Measurements from ENCODE around the gene SLC27A3. TPM values are rescaled to one million over a fixed set of nuclear protein-coding genes. Genes with fewer than 3 reads are reported as not detected.

Gene SLC27A3
- total RNA-seq, 2 experiments from 2014 or later = 3.8 to 4.4 TPM

GRCh38 chr1:153798468-153798780 lies 23.2 kb downstream of the SLC27A3 start:
- H3K4me1 ChIP-seq (ENCODE audit: insufficient read depth, low read length) = peaks cover 13% of the 10 kb centered on the region
- TF ChIP-seq, protein P1, sequence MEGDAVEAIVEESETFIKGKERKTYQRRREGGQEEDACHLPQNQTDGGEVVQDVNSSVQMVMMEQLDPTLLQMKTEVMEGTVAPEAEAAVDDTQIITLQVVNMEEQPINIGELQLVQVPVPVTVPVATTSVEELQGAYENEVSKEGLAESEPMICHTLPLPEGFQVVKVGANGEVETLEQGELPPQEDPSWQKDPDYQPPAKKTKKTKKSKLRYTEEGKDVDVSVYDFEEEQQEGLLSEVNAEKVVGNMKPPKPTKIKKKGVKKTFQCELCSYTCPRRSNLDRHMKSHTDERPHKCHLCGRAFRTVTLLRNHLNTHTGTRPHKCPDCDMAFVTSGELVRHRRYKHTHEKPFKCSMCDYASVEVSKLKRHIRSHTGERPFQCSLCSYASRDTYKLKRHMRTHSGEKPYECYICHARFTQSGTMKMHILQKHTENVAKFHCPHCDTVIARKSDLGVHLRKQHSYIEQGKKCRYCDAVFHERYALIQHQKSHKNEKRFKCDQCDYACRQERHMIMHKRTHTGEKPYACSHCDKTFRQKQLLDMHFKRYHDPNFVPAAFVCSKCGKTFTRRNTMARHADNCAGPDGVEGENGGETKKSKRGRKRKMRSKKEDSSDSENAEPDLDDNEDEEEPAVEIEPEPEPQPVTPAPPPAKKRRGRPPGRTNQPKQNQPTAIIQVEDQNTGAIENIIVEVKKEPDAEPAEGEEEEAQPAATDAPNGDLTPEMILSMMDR (IDR thresholded peaks at IDR 0.05) = no peak
- Mint-ChIP-seq H3K27ac (peak overlapping the region; percentile 16), H3K36me3 (ENCODE audit: low read depth) (peaks cover 11% of the 10 kb centered on the region), H3K4me1 (ENCODE audit: low read depth) (peaks cover 5% of the 10 kb centered on the region), H3K27me3 (no peaks in the 10 kb centered on the region), H3K9me3 (no peaks in the 10 kb centered on the region), H3K4me3 (no peak overlapping the region)
- no peak for ATAC-seq (ENCODE audit: poor library complexity)
- ChIA-PET CTCF (interaction anchor here (1.1 to 3.7 kb wide), 4 partner anchors 121 to 188 kb away, joined by 4 to 28 read pairs (median 5); partner anchors contain the start of genes CREB3L4 and RAB13), POLR2A (interaction anchor here (0.6 to 1.2 kb wide), 3 partner anchors 130 to 192 kb away, joined by 3 to 12 read pairs (median 4); partner anchors contain the start of genes RAB13 and RPS27)
- H3K4me3 ChIP-seq (ENCODE audit: low read length) = no peak overlapping the region
- H3K27me3 ChIP-seq (ENCODE audit: control insufficient read depth in 1 of 2, insufficient read depth in 2 of 2, low read length in 2 of 2) = no peaks in the 10 kb centered on the region
- no peak for DNase-seq
- peaks cover 3% of the 10 kb centered on the region for H3K36me3 ChIP-seq (ENCODE audit: insufficient read depth, low read length)
- intact Hi-C loops (cut with DNase I, micrococcal nuclease) = loop anchor here in 1 of 2 experiments (5.0 kb wide), 1 partner anchor 474 kb away; the partner anchor contains the start of gene HAX1
- H3K9me3 ChIP-seq (ENCODE audit: control insufficient read depth in 1 of 2, insufficient read depth in 1 of 2, low read length in 2 of 2) = no peaks in the 10 kb centered on the region
- H3K27ac ChIP-seq (ENCODE audit: low read depth in 1 of 2, low read length in 2 of 2) = no peak overlapping the region

GRCh38 chr1:153799016-153799415 lies 23.8 kb downstream of the SLC27A3 start:
- DNase-seq = no peak

DNA sequence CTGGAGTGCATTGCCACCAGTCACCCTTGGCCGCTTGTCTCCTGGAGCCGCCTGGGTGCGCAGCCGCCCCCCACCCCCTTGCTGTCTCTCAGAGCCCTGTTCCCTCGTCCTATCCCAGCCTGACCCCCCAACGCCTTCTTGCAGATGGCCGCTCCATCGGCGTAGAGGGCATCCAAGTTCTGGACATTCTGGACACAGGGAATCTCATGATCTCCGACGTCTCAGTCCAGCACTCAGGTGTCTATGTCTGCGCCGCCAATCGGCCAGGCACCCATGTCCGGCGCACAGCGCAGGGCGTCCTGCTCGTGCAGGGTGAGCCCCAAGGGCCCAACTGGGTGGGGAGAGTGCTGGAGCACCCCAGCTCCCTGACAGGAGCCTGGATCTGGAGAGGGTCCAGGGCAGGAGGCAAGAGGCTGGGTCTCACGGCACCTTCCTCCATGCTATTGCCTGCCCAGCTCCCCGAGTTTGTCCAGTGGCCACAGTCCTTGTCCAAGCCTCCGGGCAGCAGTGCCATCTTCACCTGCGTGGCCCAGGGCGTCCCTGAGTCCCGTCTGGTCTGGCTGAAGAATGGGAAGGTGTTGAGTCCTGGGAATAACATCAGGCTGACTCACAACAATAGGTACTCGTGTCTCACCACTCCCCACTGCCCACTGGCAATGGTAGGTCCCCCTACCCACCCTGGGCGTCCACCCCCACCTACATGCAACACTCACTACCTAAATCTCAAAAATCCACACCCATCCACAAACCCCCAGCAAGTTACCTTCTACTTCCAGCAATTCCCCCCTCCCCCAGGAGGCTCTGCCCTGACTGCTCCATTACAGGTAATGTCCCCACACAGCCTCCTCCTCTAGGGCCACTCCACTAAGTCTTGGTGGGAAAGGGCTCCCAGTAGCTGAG lies 24.6 kb downstream of the SLC27A3 start:
- Histone ChIP-seq H3K4me1 (ENCODE audit: insufficient read depth, low read length) (peaks cover 20% of the 10 kb centered on the region), H3K4me3 (ENCODE audit: low read length) (no peak overlapping the region), H3K36me3 (ENCODE audit: insufficient read depth, low read length) (peaks cover 3% of the 10 kb centered on the region), H3K9me3 (ENCODE audit: control insufficient read depth in 1 of 2, insufficient read depth in 1 of 2, low read length in 2 of 2) (no peaks in the 10 kb centered on the region), H3K27me3 (ENCODE audit: control insufficient read depth in 1 of 2, insufficient read depth in 2 of 2, low read length in 2 of 2) (no peaks in the 10 kb centered on the region), H3K27ac (ENCODE audit: low read depth in 1 of 2, low read length in 2 of 2) (no peak overlapping the region)
- H3K27me3 Mint-ChIP-seq = no peaks in the 10 kb centered on the region
- DNase-seq = no peak
- CTCF ChIA-PET = interaction anchor here (3.7 kb wide), 1 partner anchor 186 kb away, joined by 28 read pairs; the partner anchor contains the start of gene RAB13
- no peak overlapping the region for H3K4me3 Mint-ChIP-seq
- H3K4me1 Mint-ChIP-seq (ENCODE audit: low read depth) = peaks cover 17% of the 10 kb centered on the region
- TF ChIP-seq, protein P1 (IDR thresholded peaks at IDR 0.05) = no peak
- H3K36me3 Mint-ChIP-seq (ENCODE audit: low read depth) = peaks cover 11% of the 10 kb centered on the region
- POLR2A ChIA-PET = interaction anchor here (0.8 kb wide), 1 partner anchor 16 kb away, joined by 5 read pairs; no protein-coding TSS in a partner anchor
- H3K27ac Mint-ChIP-seq = peak overlapping the region; percentile 17
- ATAC-seq (ENCODE audit: poor library complexity) = no peak
- intact Hi-C loops (cut with DNase I, micrococcal nuclease) = loop anchor here in 1 of 2 experiments (5.0 kb wide), 1 partner anchor 472 kb away; the partner anchor contains the start of gene HAX1
- no peaks in the 10 kb centered on the region for H3K9me3 Mint-ChIP-seq

More at GRCh38 chr1:153799016-153799415, 23.8 kb downstream of the SLC27A3 start:
- POLR2A ChIA-PET = interaction anchor here (0.8 to 1.2 kb wide), 3 partner anchors 15 to 192 kb away, joined by 4 to 12 read pairs (median 5); partner anchors contain the start of genes RAB13 and RPS27
- H3K4me1 Mint-ChIP-seq (ENCODE audit: low read depth) = peaks cover 11% of the 10 kb centered on the region
- H3K36me3 Mint-ChIP-seq (ENCODE audit: low read depth) = peaks cover 11% of the 10 kb centered on the region
- no peaks in the 10 kb centered on the region for H3K27me3 ChIP-seq (ENCODE audit: control insufficient read depth in 1 of 2, insufficient read depth in 2 of 2, low read length in 2 of 2)
- TF ChIP-seq, protein P1 (IDR thresholded peaks at IDR 0.05) = no peak
- intact Hi-C loops (cut with DNase I, micrococcal nuclease) = loop anchor here in 1 of 2 experiments (5.0 kb wide), 1 partner anchor 473 kb away; the partner anchor contains the start of gene HAX1
- peak overlapping the region; percentile 16 for H3K27ac Mint-ChIP-seq
- H3K9me3 ChIP-seq (ENCODE audit: control insufficient read depth in 1 of 2, insufficient read depth in 1 of 2, low read length in 2 of 2) = no peaks in the 10 kb centered on the region
- no peak overlapping the region for H3K27ac ChIP-seq (ENCODE audit: low read depth in 1 of 2, low read length in 2 of 2)
- CTCF ChIA-PET = interaction anchor here (1.1 to 3.7 kb wide), 2 partner anchors 121 to 187 kb away, joined by 4 to 28 read pairs; partner anchors contain the start of gene RAB13
- H3K36me3 ChIP-seq (ENCODE audit: insufficient read depth, low read length) = peaks cover 3% of the 10 kb centered on the region
- no peak overlapping the region for H3K4me3 ChIP-seq (ENCODE audit: low read length)
- no peaks in the 10 kb centered on the region for H3K27me3 Mint-ChIP-seq
- H3K9me3 Mint-ChIP-seq = no peaks in the 10 kb centered on the region
- no peak for ATAC-seq (ENCODE audit: poor library complexity)
- peaks cover 13% of the 10 kb centered on the region for H3K4me1 ChIP-seq (ENCODE audit: insufficient read depth, low read length)
- H3K4me3 Mint-ChIP-seq = no peak overlapping the region
